HG03108 (cell line): Measurements from ENCODE around the gene CDHR3.

Source experiments
- ATAC-seq: cut with Tn5 transposase; IDR thresholded peaks from one replicate; pipeline ENCODE4 v1.9.1; 2021; ENCODE audit warnings: moderate library complexity; ENCODE audit not compliant: unreplicated experiment

CDHR3 gene

GRCh38 chr7:106062006-106062405, 98.9 kb downstream of the CDHR3 start:
- no peak for ATAC-seq

- ATAC-seq = no peak
Observed at GRCh38 chr7:106062521-106062931, 99.5 kb downstream of the CDHR3 start.

DNA sequence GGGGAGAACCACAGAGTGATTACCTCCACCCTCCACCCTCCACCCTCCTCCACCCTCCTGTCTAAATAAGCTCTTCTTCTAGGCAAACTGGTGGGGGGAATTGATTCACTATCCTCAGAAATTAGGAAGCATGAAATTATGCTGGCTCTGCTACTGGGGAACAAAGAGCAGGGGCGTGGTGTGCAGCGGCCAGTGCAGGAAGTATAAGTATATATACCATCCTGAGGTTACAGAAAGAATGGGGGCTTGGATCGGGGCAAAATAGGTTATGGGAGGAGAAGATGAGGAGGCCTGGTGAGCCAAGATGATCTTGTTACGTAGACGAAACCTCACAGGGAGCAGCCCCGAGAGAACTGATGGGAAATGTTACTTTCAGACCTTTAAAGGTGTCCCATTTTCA, 100.0 kb downstream of the CDHR3 start:
- ATAC-seq = no peak

DNA sequence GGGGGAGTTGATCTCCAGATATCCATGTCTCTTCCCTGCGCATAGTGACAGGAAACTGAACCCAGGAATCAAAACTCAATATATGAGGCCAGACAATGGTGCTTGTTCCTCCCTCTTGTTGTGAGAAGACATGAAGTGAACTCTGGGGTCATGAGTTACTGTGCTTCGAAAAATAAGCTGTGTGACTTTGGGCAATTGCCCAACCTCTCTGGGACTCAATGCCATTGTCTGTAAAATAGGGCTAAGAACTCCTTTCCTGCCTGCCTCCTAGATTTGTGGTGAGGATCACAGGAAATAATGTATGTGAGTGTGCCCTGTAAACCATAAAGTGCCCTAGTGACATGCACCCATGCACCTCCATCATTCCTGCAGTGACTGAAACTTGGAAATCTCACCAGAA, 100.6 kb downstream of the CDHR3 start:
- no peak for ATAC-seq

DNA sequence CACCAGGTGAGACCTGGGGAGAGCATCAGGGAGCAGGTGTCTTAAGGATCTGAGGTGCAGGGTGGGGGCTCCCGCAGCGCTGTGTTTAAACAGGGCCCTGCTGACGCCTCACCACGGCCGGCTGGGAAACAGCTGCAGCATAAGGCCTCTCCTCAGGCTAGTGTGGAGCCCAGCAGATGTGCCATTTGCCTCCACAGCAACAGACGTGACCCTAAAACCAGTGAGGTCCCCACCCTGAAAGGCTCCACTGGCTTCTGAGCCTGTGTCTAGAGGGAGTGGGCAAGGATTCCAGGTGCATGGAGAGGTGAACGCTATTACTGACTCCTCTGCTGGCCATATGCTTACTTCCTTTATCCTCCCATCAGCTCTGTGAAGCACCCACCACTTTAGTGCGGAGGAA, 101.3 kb downstream of the CDHR3 start:
- ATAC-seq = no peak

DNA sequence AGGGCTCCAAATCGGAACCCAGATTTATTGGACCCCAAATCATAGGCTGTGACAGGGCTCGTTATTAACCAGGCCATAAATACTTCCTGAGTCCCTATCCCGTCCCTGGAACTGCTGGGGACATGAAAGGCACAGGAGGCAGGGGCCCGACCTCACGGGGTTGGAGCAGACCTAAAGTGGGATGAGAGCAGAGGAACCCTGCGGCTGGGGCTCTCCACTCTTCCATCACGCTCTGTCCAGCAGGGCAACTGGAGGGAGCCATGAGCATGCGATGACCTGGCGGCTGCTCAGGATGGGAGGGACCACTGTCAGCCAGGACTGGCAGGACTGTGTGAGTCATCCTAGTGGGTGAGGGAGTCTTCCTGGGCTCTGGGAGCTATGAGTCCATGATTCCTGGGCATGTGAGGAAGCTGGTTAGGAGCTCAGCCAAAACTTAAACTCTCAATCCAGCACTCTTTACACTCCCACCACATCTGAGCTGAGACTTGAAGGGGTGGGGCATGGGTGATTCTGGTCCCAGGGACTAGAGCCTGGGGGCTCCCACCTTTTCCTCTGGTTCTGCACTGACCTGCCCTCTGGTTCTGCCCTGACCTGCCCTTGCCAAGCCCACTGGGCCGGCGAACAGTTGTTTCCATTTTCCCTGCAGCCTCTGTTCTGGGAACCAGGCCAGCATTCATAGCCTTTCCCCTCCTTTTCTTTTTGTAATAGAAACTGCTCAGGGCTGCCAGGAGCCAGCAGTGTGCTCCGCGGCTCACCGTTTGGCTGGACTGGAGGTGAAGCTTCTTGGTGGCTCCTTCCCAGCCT, 101.9 kb downstream of the CDHR3 start:
- no peak for ATAC-seq

- no peak for ATAC-seq
Observed at GRCh38 chr7:106065575-106066500, 102.8 kb downstream of the CDHR3 start.

DNA sequence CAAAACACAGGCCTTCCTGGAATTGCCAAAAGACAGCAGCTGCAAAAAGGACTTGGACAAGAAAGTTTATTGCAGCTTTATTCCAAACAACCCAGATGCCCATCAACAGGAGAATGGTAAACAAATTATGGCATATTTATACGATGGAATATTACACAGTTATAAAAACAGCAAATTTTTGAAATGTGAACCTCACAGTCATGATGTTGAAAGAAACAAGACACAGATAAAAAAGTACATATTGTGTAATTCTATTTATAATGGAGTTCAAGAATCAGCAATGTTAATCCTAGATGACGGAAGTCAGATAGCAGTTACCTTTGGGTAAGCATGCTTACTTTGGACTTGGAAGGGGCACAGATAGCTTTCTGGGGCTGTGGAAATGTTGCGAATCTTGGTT, 104.6 kb downstream of the CDHR3 start:
- no peak for ATAC-seq

DNA sequence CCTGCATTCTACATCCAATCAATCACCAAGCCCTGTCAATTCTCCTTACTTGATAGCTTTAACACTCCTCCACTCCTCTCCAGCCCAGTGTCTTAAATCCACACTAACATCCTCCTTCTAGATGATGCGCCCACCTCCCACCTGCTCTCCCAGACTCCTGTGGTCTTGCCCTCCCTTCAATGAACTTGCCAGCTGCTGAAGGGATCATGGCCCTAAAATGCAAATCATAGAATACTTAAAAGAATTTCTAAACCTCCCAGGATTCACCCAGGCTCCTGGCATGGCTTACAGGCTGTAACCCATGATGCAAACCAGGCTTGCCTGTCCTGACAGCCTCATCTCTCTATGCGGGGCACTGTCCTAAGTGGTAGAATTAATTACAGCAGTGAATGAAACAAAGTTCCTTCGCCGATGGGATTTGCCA, 105.5 kb downstream of the CDHR3 start:
- no peak for ATAC-seq

DNA sequence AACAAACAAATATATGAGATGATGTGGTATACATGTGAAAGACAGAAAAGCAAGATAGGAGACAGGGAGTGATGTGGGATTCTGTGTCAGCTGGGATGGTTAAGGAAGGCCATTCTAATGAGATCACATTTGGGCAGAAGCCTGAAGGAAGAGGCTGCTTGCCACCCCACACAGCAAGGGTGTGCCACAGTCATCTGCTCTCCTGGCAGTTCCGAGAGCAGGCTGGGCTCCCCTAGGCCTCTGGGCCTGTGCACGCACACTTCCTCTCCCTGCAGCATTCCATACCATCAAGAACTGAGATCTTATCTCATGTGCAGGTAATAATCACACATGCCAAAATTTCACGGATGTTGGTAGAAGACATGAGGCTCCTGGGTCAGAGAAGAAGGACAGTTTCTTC, 105.9 kb downstream of the CDHR3 start:
- ATAC-seq = no peak

GRCh38 chr7:106069471-106070200, 106.6 kb downstream of the CDHR3 start:
- ATAC-seq = no peak

DNA sequence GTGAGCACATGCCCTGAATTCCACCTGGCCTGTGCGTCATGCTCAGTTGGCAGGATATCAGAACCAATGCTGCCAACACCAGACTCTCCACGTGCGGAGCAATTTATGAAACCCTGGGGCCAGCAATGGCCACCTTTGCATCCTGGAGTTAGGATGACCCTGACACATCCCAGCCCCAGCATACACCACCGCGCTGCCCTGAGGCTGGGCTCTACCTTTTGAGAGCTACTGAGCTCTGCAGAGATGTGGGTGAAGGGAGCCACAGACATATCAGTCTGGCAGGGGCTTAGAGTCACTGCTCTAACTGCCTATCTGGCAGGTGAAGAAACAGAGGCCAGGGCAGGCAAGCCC, 107.1 kb downstream of the CDHR3 start:
- ATAC-seq = no peak

GRCh38 chr7:106070567-106071254, 107.6 kb downstream of the CDHR3 start:
- ATAC-seq = no peak

DNA sequence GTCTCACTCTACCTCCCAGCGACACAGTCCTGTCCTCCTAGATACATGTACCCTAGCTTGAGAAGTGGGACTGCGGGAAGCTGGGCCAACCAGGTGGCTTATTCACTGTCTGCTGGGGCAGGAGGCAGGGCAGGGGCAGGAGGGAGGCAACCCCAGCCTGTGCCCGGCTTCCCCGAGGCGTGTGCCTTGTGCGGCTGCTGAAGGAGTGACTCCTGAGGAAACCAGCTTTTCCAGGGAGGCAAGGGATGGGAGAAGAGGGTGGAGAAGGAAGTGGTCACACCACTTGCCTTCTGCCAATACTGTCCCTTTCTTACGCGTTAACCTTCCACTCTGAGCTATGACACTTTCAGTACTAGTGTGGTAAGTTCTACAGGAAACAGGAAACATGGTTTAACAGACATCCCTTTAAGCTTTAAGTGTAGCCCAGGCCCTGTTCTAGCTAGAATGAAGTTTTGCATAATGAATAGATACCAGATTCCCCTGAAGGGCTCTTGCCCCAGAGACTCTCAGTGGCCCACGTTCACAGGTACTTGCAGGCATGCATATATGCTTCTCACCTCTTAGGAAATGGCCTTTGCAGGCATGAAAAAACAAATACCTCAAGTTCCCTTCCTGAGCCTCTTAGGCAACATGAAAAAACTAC, 108.4 kb downstream of the CDHR3 start:
- peak; percentile 92 for ATAC-seq

DNA sequence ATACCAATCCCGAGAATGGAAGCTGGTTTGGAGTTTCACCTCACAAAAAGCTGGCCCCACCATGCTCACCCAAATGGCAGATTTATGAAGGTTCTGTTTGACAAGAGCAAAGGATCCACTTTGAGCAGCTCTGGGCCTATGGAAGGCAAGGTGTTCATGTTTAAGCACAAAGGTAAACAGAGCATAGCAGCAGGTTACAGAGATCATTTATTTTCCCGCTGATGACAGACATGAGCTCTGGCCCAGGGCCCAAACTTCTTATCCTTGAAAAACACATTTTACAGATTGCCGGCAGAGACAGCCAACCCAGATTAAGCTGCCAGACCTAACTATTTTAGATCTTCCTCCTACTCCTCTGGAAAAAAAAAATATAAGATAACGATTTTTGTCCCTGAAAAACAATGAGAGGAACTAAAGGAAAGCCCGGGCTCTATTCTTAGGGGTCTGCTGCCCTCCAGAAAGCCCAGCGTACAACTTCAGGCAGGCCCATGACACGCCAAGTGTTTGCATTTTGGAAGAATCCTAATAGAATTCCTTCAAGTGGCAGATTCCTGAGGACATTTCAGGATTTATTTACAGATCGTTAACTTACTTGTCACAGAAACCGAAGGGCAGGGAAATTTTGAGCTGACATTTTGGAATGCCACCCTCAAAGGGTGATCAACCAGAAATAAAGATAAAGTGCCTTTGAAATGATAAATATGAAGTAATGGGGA, 109.1 kb downstream of the CDHR3 start:
- ATAC-seq = no peak

DNA sequence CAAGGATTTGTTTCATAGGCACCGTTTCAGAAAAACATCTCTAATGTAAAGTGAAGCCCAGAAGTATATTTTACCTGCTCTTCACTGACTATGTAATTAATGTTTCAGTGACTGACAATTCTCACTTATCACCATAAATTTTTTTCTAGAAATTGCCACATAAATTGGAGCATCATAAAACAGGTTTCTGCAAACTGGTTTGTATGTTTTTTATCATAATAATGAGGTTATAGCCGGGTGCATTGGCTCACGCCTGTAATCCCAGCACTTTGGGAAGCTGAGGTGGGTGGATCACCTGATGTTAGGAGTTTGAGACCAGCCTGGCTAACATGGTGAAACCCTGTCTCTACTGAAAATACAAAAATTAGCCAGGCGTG, 109.6 kb downstream of the CDHR3 start:
- no peak for ATAC-seq

DNA sequence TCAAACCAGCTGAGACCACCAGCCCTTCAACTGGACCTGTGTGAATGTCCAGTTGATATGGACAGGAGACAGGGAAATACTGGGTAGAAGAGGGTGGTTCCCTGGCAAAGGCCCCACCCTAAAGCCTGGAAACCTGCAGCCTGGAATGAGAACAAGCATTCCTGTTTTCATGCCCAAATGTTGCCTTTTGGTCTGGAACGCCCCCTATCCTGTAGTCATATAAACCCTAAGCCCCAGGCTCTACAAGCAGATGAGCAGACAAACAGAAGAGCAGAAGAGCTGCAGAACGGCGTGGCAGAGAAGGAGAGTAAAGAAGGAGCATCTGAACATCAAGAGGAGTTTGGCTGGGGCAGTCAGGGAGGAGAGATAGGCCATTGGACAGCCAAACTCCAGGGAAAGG, 110.6 kb downstream of the CDHR3 start:
- no peak for ATAC-seq

DNA sequence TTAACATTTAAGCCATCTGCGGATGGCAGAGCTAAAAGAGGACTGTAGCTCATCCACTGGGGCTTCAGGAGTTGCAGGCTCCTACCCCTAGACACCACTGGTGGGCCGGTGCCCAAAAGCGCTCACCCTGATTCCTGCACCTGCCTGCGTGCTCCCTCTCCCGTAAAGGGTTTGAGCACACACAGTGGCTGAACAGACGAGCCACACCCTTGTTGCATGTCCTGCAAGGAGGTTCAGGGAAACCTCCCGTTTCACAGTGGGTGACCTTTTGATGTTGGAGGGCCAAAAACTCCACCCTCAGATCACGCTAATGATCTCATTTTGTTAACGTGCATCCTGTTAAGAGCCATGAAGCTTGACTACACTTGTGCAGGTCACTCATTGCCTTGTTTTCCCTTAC, 111.2 kb downstream of the CDHR3 start:
- no peak for ATAC-seq

DNA sequence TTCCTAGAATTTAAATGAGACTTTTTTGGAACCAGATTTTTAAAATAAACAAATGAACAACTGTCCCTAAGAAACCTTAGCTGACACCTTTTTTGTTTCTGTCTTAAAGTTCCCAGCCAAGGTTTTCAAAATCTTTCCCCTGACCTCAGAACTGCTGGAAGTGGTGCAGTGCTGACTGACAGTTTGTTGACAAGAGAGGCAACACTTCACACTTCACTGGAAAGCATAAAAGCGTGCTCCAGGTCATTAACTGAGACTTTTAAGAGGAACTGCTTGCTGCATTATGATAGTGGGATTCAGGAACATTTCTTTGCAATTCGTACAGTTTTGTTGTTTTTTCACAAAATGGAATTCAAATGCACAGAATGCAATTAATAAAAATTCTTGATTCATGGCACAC, 112.9 kb downstream of the CDHR3 start:
- no peak for ATAC-seq

DNA sequence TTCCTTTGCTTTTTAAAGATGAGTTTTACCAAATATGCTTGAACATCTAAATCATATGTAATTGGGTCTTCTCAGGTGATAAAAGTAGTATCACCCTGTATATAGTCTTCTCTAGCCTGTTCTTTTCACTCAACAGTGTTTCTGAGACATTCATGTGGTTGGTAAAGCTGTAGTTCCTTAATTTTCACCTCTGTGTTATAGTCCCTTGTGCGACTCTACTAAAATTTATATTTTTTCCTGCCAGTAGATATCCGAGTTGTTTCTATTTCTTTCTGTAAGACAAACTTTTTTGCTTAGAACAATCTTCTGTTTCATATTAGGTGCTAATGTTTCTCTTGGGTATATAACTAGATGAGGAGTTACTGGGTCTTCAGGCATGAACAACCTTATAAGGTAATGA, 113.5 kb downstream of the CDHR3 start:
- no peak for ATAC-seq
